GM19035 (cell line): ENCODE results near the gene TUBB1.

Source experiments
- ATAC-seq: cut with Tn5 transposase; IDR thresholded peaks from one replicate; pipeline ENCODE4 v1.9.1; 2021; ENCODE audit not compliant: unreplicated experiment

TUBB1 gene

GRCh38 chr20:59074456-59074855 lies 55.2 kb downstream of the TUBB1 start:
- no peak for ATAC-seq

- ATAC-seq, result no peak
These were observed 56.8 kb downstream of the TUBB1 start for GRCh38 chr20:59075934-59076508.
